Measurements from ENCODE around the gene STAG1.
A peak's percentile ranks its signal among the peaks of the same experiment; 100 is the strongest.
"Not testable (repeated sequence)": the region's sequence is repeated elsewhere in the genome, so short reads cannot be mapped to it uniquely, and the experiment has no call there.

Gene STAG1

DNA sequence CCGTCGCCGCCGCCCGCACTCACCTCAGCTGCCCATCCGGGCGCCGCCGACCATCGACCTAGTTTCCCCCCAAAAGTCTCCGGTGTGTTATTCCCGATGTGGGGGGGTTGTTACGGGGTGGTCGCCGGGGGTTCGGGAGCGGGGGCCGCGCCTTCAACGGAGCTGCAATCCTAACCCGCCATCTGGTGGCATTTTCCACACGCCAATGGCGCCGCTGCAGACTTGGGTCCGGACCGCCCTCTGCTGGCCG lies at the start of gene STAG1:
STAG1 (minus strand) TSS at position 207 of the 250 bp plus-strand sequence. CDS start 121,480 bp downstream, outside the sequence.
- DNase-seq, result no peak

DNA sequence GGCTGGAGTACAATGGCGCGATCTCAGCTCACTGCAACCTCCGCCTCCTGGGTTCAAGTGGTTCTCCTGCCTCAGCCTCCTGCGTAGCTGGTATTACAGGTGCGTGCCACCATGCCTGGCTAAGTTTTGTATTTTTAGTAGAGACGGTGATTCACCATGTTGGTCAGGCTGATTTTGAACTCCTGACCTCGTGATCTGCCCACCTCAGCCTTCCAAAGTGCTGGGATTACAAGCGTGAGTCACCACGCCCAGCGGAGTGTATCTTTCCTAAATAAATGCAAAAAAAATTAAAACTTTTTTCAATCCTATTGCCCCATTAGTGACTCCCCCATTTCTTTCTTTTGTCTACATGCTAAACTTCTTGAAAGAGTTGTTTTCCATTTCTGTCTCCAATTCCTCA lies 49.0 kb upstream of the STAG1 start:
- not testable (repeated sequence) for DNase-seq

DNA sequence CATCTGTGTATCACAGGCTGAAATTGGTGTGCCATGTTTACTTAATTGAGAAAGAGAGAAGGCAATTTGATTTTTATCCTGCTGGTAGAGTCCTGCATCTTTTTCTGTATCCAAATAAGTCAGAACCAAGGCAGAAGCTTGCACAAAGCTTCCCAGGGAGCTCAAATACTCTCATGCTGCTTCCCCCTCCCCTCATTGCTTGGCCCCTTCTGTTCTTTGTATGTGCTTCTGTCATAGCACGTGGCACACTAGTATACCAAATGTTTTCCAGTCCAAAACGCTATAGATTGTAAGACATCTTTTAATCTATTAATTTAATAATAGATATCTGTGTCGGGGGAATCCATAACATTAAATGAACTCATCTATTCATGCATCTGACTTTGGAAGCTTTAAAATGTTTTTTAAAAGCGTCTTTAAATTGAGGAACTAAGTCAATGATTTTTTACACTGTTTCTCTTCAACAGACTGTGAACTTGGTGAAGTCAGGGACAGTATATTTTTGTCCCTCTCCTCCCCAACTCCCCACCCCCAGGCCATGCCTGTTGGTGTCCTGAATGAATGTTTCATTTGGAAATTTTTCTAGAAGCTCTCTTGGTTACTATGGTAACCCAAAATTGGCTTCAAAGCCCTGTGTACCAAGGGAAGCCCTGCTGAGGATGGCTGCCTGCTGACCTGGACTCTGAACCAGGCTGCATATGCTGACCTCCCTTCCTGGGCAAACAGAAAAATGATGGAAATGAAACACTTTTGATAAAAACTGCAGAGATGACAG lies 40.6 kb upstream of the STAG1 start:
- DNase-seq, result no peak

DNA sequence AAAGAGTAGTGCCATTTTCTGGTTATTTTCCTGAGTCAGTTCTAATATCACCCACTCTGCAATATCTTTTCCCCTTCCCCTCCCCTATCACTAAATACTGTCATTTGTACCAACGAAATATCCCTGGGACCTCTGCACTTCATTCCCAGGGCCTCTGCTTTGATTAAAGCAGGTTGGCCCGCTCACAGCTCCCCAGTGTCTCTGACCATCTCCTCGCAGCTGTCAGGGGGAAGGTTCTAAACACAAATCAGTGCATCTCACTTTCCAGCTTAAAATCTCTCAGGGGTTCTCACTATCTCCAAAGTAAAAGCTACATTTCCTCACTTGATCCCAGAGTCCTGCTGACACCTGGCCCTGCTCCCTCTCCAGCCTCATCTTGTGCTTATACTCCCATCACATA lies 38.6 kb upstream of the STAG1 start:
- DNase-seq, result no peak

DNA sequence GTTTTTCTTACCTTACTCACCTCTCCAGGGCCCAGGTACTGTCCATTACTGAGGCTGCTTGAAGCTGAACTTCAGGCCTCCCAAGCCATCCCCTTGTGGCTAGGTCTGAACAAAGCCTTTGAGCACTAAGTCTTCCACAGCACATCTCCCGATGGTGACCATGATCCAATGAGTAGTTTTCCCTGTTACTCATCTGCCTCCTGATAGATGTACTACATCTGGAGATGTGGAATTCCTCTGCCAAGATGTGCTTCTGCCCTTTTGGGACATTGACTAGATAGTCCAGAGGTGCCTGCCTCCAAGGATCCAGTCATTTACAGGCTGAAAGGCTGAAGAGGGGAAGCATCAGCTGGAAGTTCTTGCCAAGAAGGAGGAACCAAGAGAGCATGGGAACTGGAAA lies 37.8 kb upstream of the STAG1 start:
- DNase-seq, result no peak

DNA sequence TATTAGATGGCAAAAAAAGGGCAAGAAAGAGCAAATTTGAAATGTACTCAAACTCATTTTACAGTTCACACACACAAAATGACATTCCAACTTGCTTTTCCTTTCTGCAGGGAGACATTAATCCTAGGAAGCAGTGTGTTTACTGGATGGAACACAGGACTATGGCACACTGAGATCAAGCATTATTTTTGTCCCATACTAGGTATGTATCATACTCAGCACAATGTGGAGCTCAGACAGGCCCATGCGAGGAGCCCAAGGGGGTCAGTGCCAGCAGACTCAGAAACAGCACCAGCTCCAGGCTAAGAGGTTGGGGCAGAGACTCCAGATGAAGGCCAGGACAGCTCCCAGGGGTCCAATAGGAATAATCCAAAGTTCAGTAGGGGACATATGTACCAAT lies 36.0 kb upstream of the STAG1 start:
- no peak for DNase-seq

DNA sequence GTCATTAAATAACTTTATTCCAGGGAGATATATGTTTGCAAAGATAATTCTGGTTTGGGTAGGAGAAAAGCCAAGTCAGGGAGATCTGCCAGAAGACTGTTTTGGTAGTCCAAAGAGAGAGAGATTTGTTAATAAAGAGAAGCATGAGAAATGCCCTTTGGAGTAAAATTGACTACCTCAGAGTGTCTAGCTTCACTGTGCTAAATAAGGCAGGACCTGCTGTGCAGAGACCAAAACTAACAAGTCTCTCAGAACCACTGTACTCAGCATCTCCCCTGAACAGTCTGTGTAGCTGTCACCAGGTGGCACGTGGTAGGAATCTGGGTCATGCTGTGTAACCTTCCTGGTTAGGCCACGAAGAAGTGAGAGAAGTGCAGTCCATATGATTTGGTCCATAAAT lies 35.2 kb upstream of the STAG1 start:
- DNase-seq, result no peak

DNA sequence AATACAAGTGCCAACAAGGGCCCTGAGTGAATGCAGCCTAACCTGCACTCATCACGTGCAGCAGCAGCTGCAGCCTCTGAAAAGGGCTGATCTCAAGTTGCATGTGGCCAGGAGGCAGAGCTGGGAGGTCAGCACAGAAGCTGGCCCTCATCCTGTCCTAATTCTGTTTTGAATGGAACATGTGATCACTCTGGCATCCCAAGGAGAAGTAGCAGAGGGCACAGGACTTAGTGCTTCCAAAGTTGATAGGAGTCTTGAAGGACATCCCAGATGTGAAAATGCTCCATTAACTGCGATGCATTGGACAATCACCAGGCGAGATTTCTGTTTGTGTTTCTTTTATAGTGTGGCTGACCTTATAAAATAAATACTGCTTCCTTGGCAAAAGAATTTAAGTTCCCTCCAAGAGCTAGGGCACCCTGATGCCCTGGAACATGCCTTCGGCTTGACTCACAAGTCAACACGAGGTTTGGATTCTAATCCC lies 31.6 kb upstream of the STAG1 start:
- DNase-seq, result no peak

DNA sequence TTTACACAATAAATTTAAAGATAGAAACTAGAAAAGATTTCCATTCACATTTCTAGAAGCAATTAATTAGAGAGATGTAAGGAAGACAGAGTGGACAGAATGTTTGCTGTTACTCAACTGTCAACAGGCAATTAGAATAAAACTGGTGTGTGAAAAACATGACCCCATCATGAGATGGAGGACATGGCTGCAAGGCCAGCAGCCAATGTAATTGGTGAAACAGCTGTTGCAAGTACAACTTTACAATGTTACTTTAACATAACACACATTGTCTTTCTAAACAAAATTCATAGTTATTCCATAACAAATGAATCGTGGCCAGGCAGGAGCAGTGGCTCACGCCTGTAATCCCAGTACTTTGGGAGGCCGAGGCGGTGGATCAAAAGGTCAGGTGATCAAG lies 28.6 kb upstream of the STAG1 start:
- no peak for DNase-seq

DNA sequence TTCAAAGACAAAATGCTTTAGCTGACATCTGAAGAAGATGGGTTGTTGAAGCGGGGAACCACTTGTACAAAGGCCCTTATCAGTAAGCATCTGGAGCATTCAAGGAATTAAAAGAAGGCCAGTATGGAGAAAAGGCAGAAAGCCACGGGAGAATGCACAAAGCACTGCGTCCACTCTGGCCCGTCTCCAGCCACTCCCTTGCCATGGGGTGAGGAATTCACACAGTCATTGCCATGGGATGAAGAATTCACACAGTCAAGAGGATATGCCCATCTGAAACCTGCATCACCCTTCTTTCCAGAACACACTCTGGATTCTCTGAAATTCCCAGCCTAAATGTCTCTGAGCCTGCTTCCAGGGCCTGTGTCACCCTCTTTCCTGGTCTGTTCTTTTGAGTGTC lies 26.7 kb upstream of the STAG1 start:
- DNase-seq, result no peak

DNA sequence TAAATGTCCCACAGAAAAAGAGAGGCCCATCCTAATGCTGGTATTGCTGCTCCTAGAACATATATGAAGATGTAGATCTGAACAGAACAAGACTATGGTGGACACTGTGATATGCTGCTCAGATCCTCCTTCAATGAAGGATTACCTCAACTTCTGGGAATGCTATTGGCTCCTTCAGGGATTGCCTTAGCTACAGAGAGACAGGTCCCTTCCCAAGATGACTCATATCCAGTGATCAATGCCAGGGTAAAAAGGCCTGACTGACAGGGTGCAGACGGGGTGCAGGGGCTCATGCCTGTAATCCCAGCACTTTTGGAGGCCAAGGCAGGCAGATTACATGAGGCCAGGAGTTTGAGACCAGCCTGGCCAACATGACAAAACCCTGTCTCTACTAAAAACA lies 20.5 kb upstream of the STAG1 start:
- no peak for DNase-seq

DNA sequence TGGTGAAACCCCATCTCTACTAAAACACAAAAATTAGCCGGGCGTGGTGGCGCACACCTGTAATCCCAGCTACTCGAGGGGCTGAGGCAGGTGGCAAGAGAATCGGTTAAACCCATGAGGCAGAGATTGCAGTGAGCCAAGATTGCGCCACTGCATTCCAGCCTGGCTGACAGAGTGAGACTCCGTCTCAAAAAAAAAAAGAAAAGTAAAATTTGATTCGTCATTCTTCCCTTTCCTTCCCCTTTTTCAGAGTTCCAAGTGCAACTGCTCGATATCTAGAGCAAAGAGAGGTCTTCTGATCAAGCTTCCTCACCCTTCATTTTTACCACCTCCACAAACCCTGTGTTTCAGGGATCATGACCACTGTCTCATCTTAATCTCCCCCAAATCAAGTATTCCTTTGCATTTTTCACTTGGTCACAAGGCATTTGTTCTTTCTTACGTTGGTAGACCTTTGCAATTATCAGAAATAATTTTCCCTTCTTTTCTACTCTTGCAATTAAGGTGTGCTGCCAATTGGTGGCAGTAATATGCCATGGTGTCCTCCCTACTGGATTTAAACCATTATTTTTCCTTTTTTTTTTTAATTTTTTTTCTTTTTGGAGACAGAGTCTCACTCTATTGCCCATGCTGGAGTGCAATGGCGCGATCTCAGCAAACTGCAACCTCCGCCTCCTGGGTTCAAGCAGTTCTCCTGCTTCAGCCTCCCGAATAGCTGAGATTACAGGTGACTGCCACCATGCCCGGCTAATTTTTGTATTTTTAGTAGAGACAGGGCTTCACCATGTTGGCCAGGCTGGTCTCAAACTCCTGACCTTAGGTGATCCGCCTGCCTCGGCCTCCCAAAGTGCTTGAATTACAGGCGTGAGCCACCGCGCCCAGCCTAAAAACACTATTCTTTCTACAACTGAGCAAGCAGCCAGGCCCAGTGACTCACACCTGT lies 6.3 kb upstream of the STAG1 start:
- DNase-seq, result peak; percentile 84

DNA sequence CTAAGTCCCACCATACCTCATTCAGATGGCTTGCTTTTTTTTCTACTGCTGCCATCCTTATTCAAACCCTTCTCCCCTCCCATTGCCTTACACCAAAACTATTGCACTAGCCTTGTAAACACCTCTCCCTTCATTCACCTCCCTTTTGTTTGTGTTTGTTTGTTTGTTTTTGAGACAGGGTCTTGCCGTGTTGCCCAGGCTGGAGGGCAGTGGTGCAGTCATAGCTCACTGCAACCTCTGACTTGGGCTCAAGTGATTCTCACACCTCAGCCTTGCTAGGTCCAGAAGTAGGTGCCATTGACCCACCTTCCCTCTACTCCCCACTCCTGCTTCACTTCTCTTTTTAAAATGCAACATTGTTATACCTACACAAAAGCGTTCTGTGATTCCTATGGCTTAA lies 3.0 kb upstream of the STAG1 start:
- no peak for DNase-seq

DNA sequence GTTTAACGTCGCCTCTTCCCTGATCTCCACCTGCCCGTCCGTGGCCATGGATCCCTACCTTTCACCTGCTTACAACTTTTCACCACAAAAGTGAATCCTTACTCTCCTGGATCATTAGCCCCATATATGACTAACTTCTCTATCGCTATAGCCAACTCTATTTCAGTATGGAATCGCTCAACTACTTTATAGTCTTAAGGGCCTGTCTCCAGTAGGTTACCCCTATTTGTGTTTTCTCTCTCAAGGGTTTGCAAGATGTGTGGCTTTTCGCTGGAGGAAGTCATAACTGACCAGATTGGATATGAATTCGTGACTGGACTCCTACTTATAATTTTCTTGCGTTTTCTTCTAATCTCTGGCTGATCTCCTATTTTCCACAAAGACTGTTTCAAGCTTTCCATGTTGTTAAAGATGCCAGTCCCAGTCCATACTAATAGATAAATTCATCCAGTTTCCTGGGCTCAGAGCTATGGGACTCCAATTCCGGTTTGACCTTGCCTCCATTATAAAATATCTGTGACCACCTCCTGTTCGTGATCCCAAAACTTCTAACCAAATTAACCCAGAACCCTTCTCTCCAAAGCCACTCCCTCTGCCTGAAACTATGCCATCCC lies 1.3 kb upstream of the STAG1 start:
- DNase-seq, result no peak

DNA sequence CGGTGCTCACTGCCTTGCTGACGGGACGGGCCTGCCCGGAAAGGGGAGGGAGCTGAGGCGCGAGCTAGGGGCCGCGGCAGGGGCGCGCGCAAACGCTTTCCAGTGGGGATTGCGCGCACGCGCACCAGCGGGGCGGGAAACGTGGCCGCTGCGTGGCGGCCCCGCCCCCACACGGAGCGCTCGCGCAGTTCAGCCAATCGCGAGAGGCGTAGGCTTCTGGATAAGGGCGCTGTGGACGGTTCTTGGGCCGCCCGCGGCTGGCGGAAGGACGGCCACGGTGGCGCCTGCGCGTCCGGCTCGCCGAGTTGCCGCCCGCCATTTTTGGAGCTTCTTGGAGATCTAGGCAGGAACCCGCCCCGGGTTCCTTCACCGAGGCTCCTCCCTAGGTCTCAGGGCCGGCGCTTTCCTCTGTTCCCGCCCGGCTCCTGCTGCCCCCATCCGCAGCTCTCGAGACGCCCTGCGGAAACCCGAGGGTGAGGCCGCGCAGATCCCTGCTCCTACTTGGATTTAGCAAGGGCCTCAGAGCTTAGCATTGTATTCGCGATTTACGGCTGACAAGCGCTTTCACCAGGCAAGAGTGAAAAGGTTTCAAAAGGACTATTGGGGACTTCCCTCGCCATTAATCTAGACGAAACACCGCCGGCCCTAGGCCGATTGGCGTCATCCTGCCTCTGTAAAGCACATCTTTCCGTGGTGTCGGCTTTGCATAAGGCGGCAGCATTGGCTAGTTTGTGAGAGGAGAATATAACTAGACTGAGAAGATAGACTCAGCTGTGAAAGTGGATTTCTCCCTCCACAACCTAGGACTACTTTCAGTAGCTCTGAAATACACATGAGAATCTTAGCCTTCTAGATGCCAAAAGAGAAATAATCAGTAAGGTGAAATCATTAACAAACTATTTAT lies 496 bp upstream of the STAG1 start:
- DNase-seq, result peak; percentile 95

DNA sequence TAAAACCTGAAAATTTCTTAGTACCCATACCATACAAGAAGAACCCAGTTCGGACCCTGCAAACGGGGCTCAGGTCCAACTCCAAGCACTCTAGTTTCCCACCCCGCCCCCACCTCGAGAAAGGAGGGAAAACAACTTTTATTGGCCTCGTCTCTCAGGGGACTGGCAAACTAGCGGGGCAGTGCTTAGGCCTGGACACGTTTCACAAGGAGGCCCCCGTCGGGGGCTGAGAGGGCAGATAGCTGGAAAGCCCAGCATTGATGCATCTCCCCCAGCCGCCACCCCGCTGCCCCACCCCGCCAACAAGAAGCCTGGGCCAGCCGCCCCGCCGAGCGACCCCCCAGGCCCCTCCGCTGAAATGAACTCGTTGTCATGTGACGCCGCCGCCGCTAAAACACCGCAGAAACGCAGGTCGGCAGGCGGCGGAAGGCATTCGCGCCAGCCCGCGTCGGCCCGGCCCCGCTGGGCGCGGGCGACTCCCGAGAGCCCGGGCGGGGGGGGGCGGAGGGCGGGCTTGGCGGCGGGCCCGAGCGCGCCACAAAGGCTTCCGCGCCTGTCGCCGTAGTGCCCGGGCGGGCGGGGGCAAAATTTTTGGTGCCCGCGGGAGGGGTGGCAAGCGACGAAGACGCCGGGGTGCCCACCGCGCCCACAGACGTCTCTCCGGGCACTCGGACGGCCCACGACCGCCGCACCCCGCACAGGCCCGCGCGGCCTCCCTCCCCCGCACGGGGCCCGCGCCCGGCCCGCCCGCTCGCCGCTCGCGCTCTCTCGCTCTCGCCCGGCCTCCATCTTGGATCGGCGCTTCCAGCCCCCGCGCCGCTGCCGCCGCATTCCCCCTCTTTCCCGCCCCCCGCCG lies 634 bp downstream of the STAG1 start:
- DNase-seq, result no peak

DNA sequence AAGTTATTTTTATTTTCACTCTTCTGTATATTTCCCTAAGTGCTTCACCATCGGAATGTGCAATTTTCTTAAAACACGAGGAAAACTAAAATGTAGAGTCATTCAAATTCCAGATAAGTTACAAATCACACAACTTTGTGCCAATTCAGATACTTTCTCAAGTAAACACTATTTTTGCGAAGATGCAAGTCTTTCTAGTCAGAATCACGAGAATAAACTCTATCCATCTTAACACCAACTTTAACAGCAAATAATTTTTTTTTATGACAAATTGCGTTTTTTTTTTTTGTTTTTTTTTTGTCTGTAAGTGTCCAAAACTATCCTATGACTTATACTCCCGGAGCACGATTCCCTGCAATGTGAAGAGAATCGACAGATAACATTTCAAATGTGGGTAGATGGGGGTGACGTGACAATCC lies 1.3 kb downstream of the STAG1 start:
- no peak for DNase-seq

DNA sequence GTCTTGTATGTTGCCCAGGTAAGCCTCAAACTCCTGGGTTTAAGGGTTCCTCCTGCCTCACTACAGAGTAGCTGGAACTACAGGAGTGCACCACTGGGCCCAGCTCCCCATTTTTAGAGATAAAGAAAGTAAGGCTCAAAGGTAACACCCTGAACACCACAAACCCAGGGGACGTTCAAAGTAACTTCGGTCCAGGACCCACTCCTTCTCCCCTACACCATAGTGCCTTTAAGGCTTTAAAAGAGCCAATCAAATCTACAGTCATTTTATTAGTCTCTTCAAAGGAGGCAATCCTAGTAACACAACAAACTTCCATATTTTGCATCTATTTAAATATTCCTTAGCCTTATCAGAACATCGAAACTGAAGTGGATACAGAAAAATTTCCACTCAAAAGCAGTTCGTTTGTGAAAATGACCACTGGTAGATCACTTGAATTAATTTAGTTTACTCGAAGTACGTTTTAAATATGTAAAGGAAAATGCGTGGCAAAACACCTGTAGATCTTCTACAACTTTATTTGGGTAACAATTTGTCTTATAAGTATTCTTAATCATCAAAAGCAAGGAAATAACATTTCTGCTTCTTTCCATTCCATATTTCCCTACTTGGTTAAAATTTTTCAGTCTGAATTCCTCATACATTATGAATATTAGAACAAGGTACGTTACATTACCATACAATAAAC lies 1.8 kb downstream of the STAG1 start:
- no peak for DNase-seq

DNA sequence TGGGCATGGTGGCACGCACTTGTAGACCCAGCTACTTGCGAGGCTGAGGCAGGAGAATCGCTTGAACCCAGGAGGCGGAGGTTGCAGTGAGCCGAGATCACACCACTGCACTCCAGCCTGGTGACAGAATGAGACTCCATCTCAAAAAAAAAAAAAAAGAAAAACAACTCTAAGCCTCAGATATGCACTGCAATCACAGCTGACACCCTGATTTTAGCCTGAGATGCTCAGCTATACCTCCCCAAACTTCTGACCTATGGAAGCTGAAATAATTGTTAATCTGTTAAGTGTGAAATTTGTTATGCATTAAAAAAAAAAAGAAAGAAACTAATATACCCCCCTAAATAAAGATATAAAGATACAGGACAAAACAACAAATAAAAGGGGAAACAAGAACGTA lies 2.6 kb downstream of the STAG1 start:
- not testable (repeated sequence) for DNase-seq

DNA sequence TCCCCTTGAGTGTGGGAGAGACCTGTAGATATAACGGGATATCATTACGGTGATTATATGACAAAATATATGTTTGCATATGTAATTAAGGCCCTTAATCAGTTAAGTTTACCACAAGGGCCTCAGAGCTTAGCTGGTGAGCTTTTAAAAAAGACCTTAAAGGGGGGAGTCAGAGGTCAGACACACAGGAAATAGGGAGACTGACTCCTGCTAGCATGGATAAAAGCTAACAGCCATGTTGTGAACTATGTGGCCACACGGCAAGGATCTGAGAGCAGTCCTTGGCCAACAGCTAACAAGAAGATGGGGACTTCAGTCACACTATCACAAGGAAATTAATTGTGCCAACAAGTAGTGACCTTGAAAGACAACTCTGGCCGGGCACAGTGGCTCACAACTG lies 3.1 kb downstream of the STAG1 start:
- no peak for DNase-seq

DNA sequence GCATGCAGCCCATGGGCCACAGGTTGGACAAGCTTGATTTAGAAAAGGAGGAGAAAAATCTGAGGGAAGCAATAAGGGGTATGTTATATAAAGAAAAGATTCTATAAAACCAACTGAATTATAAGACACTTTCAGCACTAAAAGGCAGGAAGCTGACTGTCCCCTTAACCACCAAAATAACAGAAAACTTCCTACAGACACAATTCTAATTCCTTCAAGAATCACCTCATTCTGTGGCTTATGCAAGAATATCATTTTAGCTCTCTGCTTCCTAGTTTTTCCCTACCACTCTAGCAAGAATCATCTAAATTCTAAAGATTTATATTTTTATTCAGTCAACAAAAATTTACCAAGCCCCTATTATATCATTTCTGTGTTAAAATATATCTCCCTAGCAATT lies 6.3 kb downstream of the STAG1 start:
- no peak for DNase-seq

All from KG1 (cell line).